ENCODE measurements around the gene AKT1S1.

GRCh38 chr19:49925486-49925885, 48.3 kb upstream of the AKT1S1 start:
- no peak for TF ChIP-seq POLR2AphosphoS5 (IDR thresholded peaks at IDR 0.05)
- TF ChIP-seq CTCF (IDR thresholded peaks at IDR 0.05) = no peak
- TF ChIP-seq POLR2A (IDR thresholded peaks at IDR 0.05) = no peak
